Measurements from ENCODE around the gene GPR179.

The GPR179 gene

GRCh38 chr17:38338535-38338934 lies 5.2 kb downstream of the GPR179 start:
- no peaks in the 10 kb centered on the region for H3K36me3 ChIP-seq (ENCODE audit: control insufficient read depth, insufficient read depth, low read length)
- no peak overlapping the region for H3K9ac ChIP-seq (ENCODE audit: low read length)
- no peak overlapping the region for H3K4me3 ChIP-seq (ENCODE audit: low read length)
- no peaks in the 10 kb centered on the region for H3K27me3 ChIP-seq (ENCODE audit: control insufficient read depth, insufficient read depth, low read length)
- H3K27ac ChIP-seq (ENCODE audit: low read depth, low read length): no peak overlapping the region
- no peaks in the 10 kb centered on the region for H3K4me1 ChIP-seq (ENCODE audit: control insufficient read depth, insufficient read depth, low read length)

GRCh38 chr17:38338053-38338452 lies 5.7 kb downstream of the GPR179 start:
- no peaks in the 10 kb centered on the region for H3K27me3 ChIP-seq (ENCODE audit: control insufficient read depth, insufficient read depth, low read length)
- H3K27ac ChIP-seq (ENCODE audit: low read depth, low read length): no peak overlapping the region
- no peaks in the 10 kb centered on the region for H3K36me3 ChIP-seq (ENCODE audit: control insufficient read depth, insufficient read depth, low read length)
- no peak overlapping the region for H3K9ac ChIP-seq (ENCODE audit: low read length)
- no peak overlapping the region for H3K4me3 ChIP-seq (ENCODE audit: low read length)
- H3K4me1 ChIP-seq (ENCODE audit: control insufficient read depth, insufficient read depth, low read length): no peaks in the 10 kb centered on the region

DNA sequence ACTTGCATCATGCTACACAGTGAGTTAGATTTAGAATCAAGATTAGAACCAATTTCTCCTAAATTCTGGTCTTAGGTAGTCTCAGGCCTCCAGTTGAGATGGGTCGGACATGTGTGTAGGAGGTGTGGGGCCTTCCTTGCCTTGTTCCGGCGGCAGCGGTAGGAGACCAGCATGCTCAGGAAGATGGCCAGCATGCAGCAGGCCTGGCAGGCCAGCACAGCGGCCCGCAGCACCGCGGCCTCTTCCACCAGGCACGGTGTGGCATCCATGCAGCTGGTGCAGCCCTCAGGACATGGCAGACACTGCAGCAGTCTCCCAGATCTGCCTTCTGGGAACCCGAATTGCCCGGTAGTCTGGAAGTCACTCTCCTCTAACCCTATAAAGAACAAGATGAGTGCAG lies 6.9 kb downstream of the GPR179 start:
- no peak overlapping the region for H3K4me3 ChIP-seq (ENCODE audit: low read length)
- no peaks in the 10 kb centered on the region for H3K27me3 ChIP-seq (ENCODE audit: control insufficient read depth, insufficient read depth, low read length)
- no peaks in the 10 kb centered on the region for H3K36me3 ChIP-seq (ENCODE audit: control insufficient read depth, insufficient read depth, low read length)
- no peak overlapping the region for H3K9ac ChIP-seq (ENCODE audit: low read length)
- H3K27ac ChIP-seq (ENCODE audit: low read depth, low read length): no peak overlapping the region
- H3K4me1 ChIP-seq (ENCODE audit: control insufficient read depth, insufficient read depth, low read length): no peaks in the 10 kb centered on the region

DNA sequence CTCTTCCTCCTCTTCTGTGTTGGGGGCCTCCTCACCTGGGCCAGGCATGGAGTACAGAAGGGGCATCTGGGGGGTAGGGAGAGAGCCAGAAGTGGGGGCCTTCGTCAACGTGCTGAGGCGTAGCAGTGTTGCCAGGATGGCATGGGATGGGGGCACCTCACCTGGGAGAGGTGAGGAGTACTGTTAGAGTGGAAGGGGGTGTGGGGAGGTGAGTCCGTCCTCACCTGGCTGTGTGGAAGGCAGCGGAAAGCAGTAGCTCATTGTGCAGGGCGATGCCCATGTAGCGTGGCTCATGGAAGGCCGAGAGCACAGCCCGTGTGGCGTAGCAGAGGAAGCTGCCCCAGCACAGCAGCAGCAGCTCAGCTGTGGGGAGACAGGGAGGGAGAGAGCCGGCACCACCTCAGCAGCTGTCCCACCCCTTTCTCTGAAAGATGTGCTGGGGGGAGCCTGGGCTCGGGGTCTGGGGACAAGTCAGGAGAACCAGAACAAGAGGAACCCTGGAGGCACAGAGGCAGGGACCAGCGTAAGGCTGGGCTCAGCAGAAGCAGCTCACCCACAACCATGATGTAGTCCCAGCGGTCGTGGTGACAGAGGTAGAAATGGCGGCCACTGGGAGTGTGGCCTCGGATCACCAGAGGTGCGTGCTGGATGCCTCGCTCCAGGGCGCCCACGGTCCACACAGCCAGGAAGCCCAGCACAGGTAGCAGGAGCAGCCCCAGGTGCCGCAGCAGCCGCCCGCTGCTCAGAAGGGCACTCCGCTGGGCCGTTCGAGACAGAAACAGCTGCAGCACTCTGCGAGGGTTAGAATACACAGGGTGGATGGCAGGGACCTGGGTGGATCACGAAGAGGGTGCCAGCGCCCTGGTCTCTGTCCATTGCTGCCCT lies 9.0 kb downstream of the GPR179 start:
- Histone ChIP-seq H3K4me3 (ENCODE audit: low read length) (no peak overlapping the region), H3K27me3 (ENCODE audit: control insufficient read depth, insufficient read depth, low read length) (no peaks in the 10 kb centered on the region), H3K4me1 (ENCODE audit: control insufficient read depth, insufficient read depth, low read length) (no peaks in the 10 kb centered on the region), H3K36me3 (ENCODE audit: control insufficient read depth, insufficient read depth, low read length) (no peaks in the 10 kb centered on the region), H3K9ac (ENCODE audit: low read length) (no peak overlapping the region), H3K27ac (ENCODE audit: low read depth, low read length) (no peak overlapping the region)

GRCh38 chr17:38333635-38334295 lies 10.0 kb downstream of the GPR179 start:
- no peak overlapping the region for H3K27ac ChIP-seq (ENCODE audit: low read depth, low read length)
- no peaks in the 10 kb centered on the region for H3K27me3 ChIP-seq (ENCODE audit: control insufficient read depth, insufficient read depth, low read length)
- H3K4me3 ChIP-seq (ENCODE audit: low read length): no peak overlapping the region
- H3K36me3 ChIP-seq (ENCODE audit: control insufficient read depth, insufficient read depth, low read length): no peaks in the 10 kb centered on the region
- no peak overlapping the region for H3K9ac ChIP-seq (ENCODE audit: low read length)
- H3K4me1 ChIP-seq (ENCODE audit: control insufficient read depth, insufficient read depth, low read length): no peaks in the 10 kb centered on the region

GRCh38 chr17:38332735-38333134 lies 11.0 kb downstream of the GPR179 start:
- no peaks in the 10 kb centered on the region for H3K4me1 ChIP-seq (ENCODE audit: control insufficient read depth, insufficient read depth, low read length)
- no peak overlapping the region for H3K4me3 ChIP-seq (ENCODE audit: low read length)
- no peak overlapping the region for H3K9ac ChIP-seq (ENCODE audit: low read length)
- H3K36me3 ChIP-seq (ENCODE audit: control insufficient read depth, insufficient read depth, low read length): no peaks in the 10 kb centered on the region
- no peaks in the 10 kb centered on the region for H3K27me3 ChIP-seq (ENCODE audit: control insufficient read depth, insufficient read depth, low read length)
- H3K27ac ChIP-seq (ENCODE audit: low read depth, low read length): no peak overlapping the region

DNA sequence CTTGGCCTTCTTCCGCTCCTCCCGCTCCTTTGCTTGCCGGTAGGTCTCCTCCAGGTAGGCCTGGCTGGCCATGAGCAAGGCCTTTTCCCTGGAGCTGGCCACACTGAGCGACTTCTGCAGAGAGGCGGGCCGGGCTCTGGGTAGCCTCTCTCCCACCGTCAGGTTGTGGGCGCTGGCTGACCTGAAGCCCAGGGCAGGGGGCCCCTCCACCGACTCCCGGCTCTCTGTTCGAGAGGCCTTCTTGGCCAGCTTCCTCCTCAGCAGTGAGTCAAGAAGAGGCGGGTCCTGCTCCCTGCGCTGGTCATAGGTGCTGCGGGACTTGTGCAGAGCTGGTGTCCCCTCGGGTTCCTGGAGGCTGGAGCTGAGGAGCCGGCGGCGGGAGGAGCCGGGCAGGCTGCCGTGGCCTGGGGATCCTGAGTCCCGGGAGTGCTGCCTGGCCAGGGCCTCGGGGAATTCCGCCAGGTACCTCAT lies 12.8 kb downstream of the GPR179 start:
- Histone ChIP-seq H3K9ac (ENCODE audit: low read length) (no peak overlapping the region), H3K4me3 (ENCODE audit: low read length) (no peak overlapping the region), H3K27ac (ENCODE audit: low read depth, low read length) (no peak overlapping the region), H3K27me3 (ENCODE audit: control insufficient read depth, insufficient read depth, low read length) (no peaks in the 10 kb centered on the region), H3K36me3 (ENCODE audit: control insufficient read depth, insufficient read depth, low read length) (no peaks in the 10 kb centered on the region), H3K4me1 (ENCODE audit: control insufficient read depth, insufficient read depth, low read length) (no peaks in the 10 kb centered on the region)

DNA sequence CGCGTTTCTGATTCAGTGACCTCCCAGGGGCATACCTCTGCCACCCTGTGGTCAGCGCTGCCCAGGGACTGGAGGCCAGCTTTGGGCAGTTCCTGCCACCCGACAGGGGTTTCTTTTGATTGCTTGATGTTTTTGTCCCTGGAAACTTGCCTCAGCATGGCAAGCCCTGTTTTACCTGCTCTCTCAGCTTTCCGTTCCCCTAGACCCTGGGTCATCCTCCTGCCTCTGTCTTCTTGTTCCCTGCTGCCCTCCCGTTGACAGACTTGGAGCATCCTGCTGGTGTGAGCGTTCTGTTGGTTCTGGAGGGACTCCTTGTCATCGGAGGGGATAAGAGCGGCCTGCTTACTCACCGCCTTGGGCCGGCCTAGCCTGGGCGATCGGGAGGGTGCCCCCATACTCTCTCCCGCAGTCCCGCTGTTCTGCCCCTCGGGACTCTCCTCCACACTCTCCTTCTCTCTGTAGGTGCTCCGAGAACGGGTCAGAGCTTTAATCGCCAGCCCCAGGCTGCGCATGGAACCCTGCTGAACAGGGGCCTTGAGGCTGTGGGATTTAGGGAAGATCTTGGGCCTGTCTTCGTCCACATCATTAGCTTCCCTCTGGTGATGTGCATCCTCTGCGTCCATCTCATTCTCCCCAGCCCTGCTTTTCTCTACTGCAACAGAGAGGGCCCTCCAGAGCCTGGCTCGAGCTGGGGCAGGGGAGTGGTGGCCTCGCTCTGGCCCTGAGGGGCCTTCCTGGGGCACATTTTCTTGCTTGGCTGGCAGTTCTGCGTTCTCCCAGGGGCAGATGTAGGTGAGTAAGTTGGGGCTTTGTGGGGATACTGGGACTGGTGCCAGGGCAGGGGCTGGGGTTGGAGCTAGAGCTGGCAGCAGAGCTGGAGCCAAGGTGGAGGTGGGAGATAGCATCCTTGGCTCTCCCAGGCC lies 13.7 kb downstream of the GPR179 start:
- H3K27ac ChIP-seq (ENCODE audit: low read depth, low read length): no peak overlapping the region
- H3K27me3 ChIP-seq (ENCODE audit: control insufficient read depth, insufficient read depth, low read length): no peaks in the 10 kb centered on the region
- no peak overlapping the region for H3K4me3 ChIP-seq (ENCODE audit: low read length)
- H3K4me1 ChIP-seq (ENCODE audit: control insufficient read depth, insufficient read depth, low read length): no peaks in the 10 kb centered on the region
- H3K9ac ChIP-seq (ENCODE audit: low read length): no peak overlapping the region
- no peaks in the 10 kb centered on the region for H3K36me3 ChIP-seq (ENCODE audit: control insufficient read depth, insufficient read depth, low read length)

- Histone ChIP-seq H3K4me1 (ENCODE audit: control insufficient read depth, insufficient read depth, low read length) (no peaks in the 10 kb centered on the region), H3K4me3 (ENCODE audit: low read length) (no peak overlapping the region), H3K27ac (ENCODE audit: low read depth, low read length) (no peak overlapping the region), H3K9ac (ENCODE audit: low read length) (no peak overlapping the region), H3K27me3 (ENCODE audit: control insufficient read depth, insufficient read depth, low read length) (no peaks in the 10 kb centered on the region), H3K36me3 (ENCODE audit: control insufficient read depth, insufficient read depth, low read length) (no peaks in the 10 kb centered on the region)
Measured at GRCh38 chr17:38329284-38329683, 14.5 kb downstream of the GPR179 start.

- Histone ChIP-seq H3K27me3 (ENCODE audit: control insufficient read depth, insufficient read depth, low read length) (no peaks in the 10 kb centered on the region), H3K27ac (ENCODE audit: low read depth, low read length) (no peak overlapping the region), H3K4me1 (ENCODE audit: control insufficient read depth, insufficient read depth, low read length) (no peaks in the 10 kb centered on the region), H3K36me3 (ENCODE audit: control insufficient read depth, insufficient read depth, low read length) (no peaks in the 10 kb centered on the region), H3K4me3 (ENCODE audit: low read length) (no peak overlapping the region), H3K9ac (ENCODE audit: low read length) (no peak overlapping the region)
Measured at GRCh38 chr17:38328620-38329019, 15.1 kb downstream of the GPR179 start.

- H3K36me3 ChIP-seq (ENCODE audit: control insufficient read depth, insufficient read depth, low read length): no peaks in the 10 kb centered on the region
- no peak overlapping the region for H3K27ac ChIP-seq (ENCODE audit: low read depth, low read length)
- H3K9ac ChIP-seq (ENCODE audit: low read length): no peak overlapping the region
- no peak overlapping the region for H3K4me3 ChIP-seq (ENCODE audit: low read length)
- no peaks in the 10 kb centered on the region for H3K4me1 ChIP-seq (ENCODE audit: control insufficient read depth, insufficient read depth, low read length)
- no peaks in the 10 kb centered on the region for H3K27me3 ChIP-seq (ENCODE audit: control insufficient read depth, insufficient read depth, low read length)
Measured at GRCh38 chr17:38327936-38328335, 15.8 kb downstream of the GPR179 start.

Measured in rectal smooth muscle tissue (tissue), 1 donor.